SKM-1 treated with dmso at 0.1 percent for 144 hours (cell line): ENCODE measurements around the gene CFAP46.
"Not testable (repeated sequence)": the region's sequence is repeated elsewhere in the genome, so short reads cannot be mapped to it uniquely, and the experiment has no call there.

ENCODE experiments used
- DNase-seq: peaks from one replicate; lab custom pipeline; 2025; ENCODE audit not compliant: unreplicated experiment; lab: John Stamatoyannopoulos, UW

CFAP46 gene

DNA sequence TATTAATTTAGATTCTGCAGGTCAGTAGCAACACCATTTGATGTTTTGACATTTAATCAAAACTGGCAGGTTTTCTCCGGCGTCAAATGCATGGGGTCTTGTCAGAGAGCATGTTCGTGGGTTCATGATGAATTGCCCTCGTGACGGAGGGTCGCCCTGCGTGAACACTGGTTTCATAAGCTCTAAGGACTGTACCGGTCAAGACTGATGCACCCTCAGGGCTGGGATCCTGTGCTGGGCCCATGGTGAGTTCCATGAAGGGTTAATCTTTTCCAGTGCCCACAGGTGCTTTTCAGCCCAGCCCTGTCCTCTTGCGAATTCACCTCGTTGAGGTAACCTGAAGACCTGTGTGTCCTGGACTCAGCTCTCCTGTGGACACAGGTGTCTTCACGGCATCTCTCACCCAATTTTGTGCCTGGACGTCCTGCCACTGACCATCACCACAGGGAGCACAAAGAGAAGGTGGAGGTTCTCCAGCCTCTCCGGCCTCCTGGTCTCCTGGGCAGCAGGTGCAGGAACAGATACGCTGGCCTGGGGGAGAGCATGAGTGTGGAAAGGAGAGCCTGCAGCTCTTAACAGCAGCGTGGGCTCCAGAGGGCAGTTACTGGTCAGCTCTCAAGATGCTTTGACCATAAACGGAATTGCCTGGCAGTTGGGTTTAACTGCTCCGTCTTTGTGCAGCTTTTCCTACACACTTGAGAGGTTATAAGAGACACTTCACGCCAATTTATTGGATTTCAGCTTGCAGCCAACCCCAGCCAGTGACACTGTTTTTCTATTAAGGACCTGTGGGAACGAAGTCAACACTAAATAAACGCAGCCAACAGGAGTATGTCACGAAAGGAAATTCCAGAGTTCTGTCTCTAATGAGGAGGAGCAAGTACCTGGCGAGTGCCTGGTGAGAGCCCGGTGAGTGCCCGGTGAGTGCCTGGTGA lies 37.4 kb upstream of the CFAP46 start:
- DNase-seq, result no peak

DNA sequence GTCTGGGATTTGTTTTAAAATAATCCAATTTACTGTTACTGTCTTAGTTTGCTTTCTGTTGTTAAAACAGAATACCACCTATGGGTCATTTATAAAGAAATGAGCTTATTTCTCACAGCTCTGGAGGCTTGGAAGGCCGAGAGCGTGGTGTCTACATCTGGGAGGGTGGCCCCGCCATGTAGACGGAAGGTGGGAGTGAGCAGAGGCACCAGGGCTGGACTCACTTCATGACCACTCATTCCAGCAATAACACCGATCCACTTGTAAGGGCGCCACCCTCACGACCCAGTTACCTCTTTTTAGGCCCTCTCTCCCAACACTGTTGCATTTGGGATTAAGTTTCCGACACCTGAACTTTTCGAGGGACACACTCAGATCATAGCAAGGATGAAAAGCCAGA lies 36.2 kb upstream of the CFAP46 start:
- DNase-seq, result no peak

GRCh38 chr10:132977807-132978206 lies 35.4 kb upstream of the CFAP46 start:
- DNase-seq, result no peak

GRCh38 chr10:132977076-132977475 lies 34.7 kb upstream of the CFAP46 start:
- no peak for DNase-seq

- DNase-seq, result no peak
Observed at GRCh38 chr10:132975831-132976682, 33.7 kb upstream of the CFAP46 start.

GRCh38 chr10:132974886-132975830 lies 32.8 kb upstream of the CFAP46 start:
- no peak for DNase-seq

- DNase-seq, result no peak
Observed at GRCh38 chr10:132974249-132974796, 32.0 kb upstream of the CFAP46 start.

- no peak for DNase-seq
Observed at GRCh38 chr10:132973903-132974241, 31.5 kb upstream of the CFAP46 start.

DNA sequence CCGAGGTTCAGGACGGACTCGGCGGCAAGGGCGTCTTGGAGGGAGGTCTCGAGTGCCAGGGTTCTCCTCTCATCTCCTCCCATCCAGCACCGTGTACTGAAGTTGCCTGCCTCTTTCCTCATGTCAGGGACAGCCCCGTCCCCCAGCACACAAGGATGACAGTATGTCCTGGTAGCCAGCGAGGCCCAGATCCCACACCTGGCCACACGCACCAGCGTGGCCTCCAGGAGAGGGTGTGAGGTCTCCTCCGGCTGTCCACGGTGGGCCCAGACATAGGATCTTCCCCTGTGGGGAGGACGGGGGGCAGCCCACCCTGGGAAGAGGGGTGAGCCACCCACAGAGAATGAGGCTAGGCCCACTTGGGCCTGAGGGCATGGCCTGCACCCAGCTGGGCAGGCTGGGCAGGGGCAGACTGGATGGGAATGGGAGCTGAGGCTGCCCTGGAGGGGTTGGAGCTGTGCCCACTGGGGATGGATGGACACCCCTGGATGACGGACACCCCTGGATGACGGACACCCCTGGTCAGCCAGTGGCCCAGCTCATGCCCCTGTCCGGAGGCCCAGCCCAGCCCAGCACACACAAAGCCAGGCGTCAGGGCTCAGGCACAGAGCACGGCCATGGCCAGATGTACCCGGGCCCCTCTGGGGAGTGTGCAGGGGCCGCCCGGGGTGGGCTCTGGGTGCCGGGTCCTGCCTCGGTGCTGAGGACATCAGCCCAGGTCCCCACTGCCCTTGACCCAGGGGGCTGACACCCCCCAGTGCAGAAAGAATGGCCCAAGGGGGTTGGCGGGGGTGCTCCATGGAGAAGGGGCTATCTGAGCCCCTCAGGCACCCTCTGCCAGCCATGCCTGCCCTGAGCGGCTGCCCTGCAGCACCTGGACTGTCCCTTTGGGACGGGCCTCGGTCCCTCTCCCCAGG lies 30.9 kb upstream of the CFAP46 start:
- no peak for DNase-seq

- DNase-seq, result no peak
Observed at GRCh38 chr10:132972149-132972985, 30.0 kb upstream of the CFAP46 start.

DNA sequence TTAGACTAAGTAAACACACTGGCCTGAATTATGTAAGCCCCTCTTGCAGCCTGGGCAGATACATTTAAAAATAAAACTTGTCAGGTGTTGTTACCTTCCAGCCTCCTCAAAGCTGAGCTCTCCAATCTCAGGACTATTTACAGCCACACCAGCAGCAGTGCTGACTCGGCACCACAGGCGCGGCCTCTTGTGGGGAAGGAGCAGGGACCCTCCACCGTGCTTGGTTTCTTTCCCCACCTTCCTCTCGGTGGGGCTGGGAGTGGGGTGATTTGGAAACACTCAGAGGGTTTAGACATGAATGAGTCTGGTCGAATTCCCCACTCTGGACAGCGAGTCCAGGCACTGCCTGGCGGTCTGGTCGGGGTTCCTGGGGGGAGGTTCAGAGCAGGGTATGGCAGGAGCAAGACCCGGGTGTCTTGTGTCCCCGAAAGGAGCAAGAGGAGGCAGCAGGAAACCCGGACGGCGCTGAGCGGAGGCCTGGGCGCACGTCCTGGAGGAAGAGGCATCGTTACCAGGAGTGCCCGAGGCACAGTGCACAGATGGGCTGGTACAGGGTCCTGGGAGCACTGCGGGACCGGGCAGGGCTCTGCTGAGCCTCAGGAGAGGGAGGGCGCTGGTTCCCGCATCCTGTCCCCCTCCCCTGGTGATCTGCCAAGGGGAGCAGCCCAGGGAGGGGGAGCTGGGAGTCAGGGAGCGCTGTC lies 29.2 kb upstream of the CFAP46 start:
- DNase-seq, result no peak

GRCh38 chr10:132970641-132971438 lies 28.5 kb upstream of the CFAP46 start:
- no peak for DNase-seq

- no peak for DNase-seq
Observed at GRCh38 chr10:132967540-132967939, 25.2 kb upstream of the CFAP46 start.

DNA sequence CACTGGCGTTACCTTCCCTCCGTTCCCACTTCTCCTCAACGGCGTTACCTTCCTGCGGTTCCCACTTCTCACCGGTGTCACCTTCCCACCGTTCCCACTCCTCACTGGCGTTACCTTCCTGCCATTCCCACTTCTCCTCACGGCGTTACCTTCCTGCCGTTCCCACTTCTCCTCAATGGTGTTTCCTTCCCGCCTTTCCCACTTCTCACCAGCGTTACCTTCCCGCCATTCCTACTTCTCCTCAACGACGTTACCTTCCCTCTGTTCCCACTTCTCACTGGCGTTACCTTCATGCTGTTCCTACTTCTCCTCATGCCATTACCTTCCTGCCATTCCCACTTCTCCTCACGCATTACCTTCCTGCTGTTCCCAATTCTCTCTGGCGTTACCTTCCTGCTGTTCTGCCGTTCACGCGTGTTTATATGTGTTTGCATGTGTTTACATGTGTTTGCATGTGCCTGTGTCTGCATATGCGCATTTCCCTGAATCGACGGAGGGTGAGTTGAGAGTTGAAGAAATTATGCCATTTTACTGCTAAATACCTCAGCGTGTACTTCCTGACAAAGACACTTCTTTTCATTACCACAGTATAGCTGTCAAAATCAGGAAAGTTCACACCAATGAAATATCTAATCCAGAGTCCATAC lies 23.2 kb upstream of the CFAP46 start:
- DNase-seq, result no peak

- not testable (repeated sequence) for DNase-seq
Observed at GRCh38 chr10:132964707-132965410, 22.5 kb upstream of the CFAP46 start.

- DNase-seq, result no peak
Observed at GRCh38 chr10:132964231-132964630, 21.9 kb upstream of the CFAP46 start.
